ENCODE measurements around the gene YWHAG.

GRCh38 chr7:76333511-76334101 is 25.2 kb downstream of the YWHAG start:
- TF ChIP-seq, protein P1, sequence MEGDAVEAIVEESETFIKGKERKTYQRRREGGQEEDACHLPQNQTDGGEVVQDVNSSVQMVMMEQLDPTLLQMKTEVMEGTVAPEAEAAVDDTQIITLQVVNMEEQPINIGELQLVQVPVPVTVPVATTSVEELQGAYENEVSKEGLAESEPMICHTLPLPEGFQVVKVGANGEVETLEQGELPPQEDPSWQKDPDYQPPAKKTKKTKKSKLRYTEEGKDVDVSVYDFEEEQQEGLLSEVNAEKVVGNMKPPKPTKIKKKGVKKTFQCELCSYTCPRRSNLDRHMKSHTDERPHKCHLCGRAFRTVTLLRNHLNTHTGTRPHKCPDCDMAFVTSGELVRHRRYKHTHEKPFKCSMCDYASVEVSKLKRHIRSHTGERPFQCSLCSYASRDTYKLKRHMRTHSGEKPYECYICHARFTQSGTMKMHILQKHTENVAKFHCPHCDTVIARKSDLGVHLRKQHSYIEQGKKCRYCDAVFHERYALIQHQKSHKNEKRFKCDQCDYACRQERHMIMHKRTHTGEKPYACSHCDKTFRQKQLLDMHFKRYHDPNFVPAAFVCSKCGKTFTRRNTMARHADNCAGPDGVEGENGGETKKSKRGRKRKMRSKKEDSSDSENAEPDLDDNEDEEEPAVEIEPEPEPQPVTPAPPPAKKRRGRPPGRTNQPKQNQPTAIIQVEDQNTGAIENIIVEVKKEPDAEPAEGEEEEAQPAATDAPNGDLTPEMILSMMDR (optimal IDR thresholded peaks at IDR 0.05 in 1 of 3, IDR thresholded peaks at IDR 0.05 in 1 of 3, conservative IDR thresholded peaks at IDR 0.05 in 1 of 3; ENCODE audit: extremely low read depth in 1 of 3, insufficient read depth in 2 of 3, low read length in 3 of 3) = no peak
- no peak for TF ChIP-seq EZH2 (IDR thresholded peaks at IDR 0.05; ENCODE audit: low read length)

All from keratinocyte (primary cell).